NB4 (cell line): ENCODE data around the gene ERFL.
"Not testable (repeated sequence)": the region's sequence is repeated elsewhere in the genome, so short reads cannot be mapped to it uniquely, and the experiment has no call there.

Source experiments
- DNase-seq: peaks from one replicate; pipeline ENCODE4 v3.0.0; 2010; ENCODE audit warnings: low read depth
- H3K4me3 ChIP-seq: one replicate; pipeline ENCODE4 v1.5.1; 2011; ENCODE audit warnings: mild to moderate bottlenecking, low read depth, low read length, moderate library complexity
- CTCF ChIP-seq: IDR thresholded peaks from one replicate; pipeline ENCODE4 v1.5.1; 2012; ENCODE audit warnings: low read depth, low read length
- MAX ChIP-seq: IDR thresholded peaks from 2 replicates; pipeline ENCODE4 v1.6.1; 2011; ENCODE audit warnings: low read depth, low read length
- MYC ChIP-seq: IDR thresholded peaks from 2 replicates; pipeline ENCODE4 v1.6.1; 2011; ENCODE audit warnings: low read depth, low read length
- POLR2A ChIP-seq: IDR thresholded peaks from 2 replicates; pipeline ENCODE4 v1.6.1; 2011; ENCODE audit warnings: mild to moderate bottlenecking; ENCODE audit not compliant: insufficient read length; ENCODE audit errors: extremely low read depth

ERFL gene

GRCh38 chr19:41876847-41877832 is 51.1 kb downstream of the ERFL start, which contains the start of gene CD79A:
TSS of gene CD79A (plus strand) at chr19:41877279. CDS start at chr19:41877305, 26 bp downstream.
- peak within 1 kb of the TSS; percentile 11 for H3K4me3 ChIP-seq
- DNase-seq: peak; percentile 84
- TF ChIP-seq MAX (no peak), POLR2A (no peak), CTCF (no peak), MYC (no peak)

- DNase-seq, H3K4me3 ChIP-seq: not testable (repeated sequence)
Observed at GRCh38 chr19:41875973-41876372, 52.3 kb downstream of the ERFL start.

DNA sequence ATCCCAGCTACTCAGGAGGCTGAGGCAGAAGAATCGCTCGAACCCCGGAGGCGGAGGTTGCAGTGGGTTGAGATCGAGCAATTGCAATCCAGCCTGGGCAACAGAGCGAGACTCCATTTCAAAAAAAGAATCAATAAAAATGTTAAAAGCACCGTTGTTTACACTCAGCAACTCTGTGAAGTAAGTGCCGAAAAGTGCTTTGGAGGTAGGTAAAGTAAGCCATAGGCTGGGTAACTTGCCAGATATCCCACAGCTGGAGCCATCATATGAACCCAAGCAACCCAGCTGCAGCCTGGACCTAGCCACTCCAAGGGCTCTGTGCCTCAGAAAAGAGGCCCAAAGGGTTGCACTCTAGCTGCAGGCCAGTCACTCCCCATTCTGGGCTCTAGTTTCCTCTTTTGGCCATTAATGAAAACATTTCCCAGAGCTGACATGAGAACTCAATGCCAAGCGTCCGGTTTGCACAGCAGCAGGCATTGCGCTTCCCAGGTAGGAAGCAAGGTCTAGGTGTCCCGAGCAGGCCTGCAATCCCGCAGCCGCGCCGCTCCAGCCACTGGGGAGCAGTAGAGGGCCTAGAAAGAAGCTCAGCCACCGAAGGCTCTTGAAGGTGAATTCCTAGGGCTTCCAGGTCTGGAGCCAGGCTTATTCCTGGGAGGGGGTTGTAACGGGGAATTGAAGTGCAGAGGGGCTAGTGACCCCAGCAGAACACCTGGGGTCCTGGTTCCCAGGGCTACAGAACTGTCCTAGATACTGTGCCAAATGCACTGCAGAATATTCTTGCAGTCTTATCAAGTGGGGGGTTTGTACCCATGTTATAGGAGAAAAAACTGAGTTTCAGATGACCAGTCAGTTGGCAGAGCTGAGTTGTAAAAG is 55.2 kb downstream of the ERFL start:
- no peak overlapping the region for H3K4me3 ChIP-seq
- DNase-seq: peak; percentile 67
- TF ChIP-seq CTCF (peak; percentile 47), MYC (no peak), POLR2A (no peak), MAX (no peak)

DNA sequence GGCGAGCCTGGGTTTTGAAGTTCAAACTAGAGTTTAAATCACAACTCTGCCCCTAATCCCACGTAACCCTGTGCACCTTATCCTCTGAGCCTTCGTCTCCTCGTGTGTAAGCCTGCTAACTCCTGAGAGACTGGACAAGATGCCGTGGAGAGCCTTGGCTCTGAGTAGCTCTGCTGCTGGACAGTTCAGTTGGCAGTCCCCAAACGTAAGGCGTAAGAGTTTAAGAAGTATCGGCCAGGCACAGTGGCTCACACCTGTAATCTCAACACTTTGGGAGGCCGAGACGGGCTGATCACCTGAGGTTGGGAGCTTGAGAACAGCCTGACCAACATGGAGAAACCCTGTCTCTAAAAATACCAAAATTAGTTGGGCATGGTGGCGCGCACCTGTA is 55.9 kb downstream of the ERFL start:
- no peak for DNase-seq
- no peak overlapping the region for H3K4me3 ChIP-seq
- no peak for TF ChIP-seq MAX
- no peak for TF ChIP-seq MYC
- no peak for TF ChIP-seq POLR2A
- no peak for TF ChIP-seq CTCF

- peak; percentile 95 for DNase-seq
- no peak overlapping the region for H3K4me3 ChIP-seq
- TF ChIP-seq CTCF (no peak), MYC (no peak), MAX (no peak), POLR2A (peak; percentile 17)
Observed at GRCh38 chr19:41871573-41872383, 56.5 kb downstream of the ERFL start.
